Measurements from ENCODE around the gene TERT.

- TF ChIP-seq CTCF (IDR thresholded peaks at IDR 0.05) (no peak), BHLHE40 (IDR thresholded peaks at IDR 0.05; ENCODE audit: low read depth, low read length) (no peak), RNF2 (IDR thresholded peaks at IDR 0.05; ENCODE audit: borderline replicate concordance, low read depth) (no peak), CHD2 (IDR thresholded peaks at IDR 0.05; ENCODE audit: low read length, partially characterized antibody) (no peak)
- TF ChIP-seq, protein P1, sequence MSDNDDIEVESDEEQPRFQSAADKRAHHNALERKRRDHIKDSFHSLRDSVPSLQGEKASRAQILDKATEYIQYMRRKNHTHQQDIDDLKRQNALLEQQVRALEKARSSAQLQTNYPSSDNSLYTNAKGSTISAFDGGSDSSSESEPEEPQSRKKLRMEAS (IDR thresholded peaks at IDR 0.05): no peak
Observed at GRCh38 chr5:1282131-1282992, 12.5 kb downstream of the TERT start.
